Astrocyte of the spinal cord (primary cell): ENCODE measurements around the gene MAPK8IP1.
A peak's percentile ranks its signal among the peaks of the same experiment; 100 is the strongest.

ENCODE experiments used
- DNase-seq: peaks from one replicate; pipeline ENCODE4 v3.0.0; 2011; ENCODE audit warnings: low read depth, low spot score
- H3K4me3 ChIP-seq: 2 replicates; pipeline ENCODE4 v1.5.1; 2011; ENCODE audit warnings: low read depth, mild to moderate bottlenecking, low read length, moderate library complexity
- CTCF ChIP-seq: IDR thresholded peaks from 2 replicates; pipeline ENCODE4 v1.5.1; 2012; ENCODE audit warnings: low read depth, mild to moderate bottlenecking, low read length, inconsistent platforms
- in situ Hi-C: cut with HindIII; loops from 2 replicates; pipeline ENCODE4 v1.10.0; 2017; ENCODE audit warnings: low sequenced_read_pairs

The MAPK8IP1 gene

GRCh38 chr11:45929486-45930030 is 44.1 kb downstream of the MAPK8IP1 start:
- in situ Hi-C loops: no loop called here
- no peak for TF ChIP-seq CTCF
- H3K4me3 ChIP-seq: no peak overlapping the region
- no peak for DNase-seq

- in situ Hi-C loops: no loop called here
- no peak for TF ChIP-seq CTCF
- H3K4me3 ChIP-seq: no peak overlapping the region
- no peak for DNase-seq
Observed at GRCh38 chr11:45930031-45930794, 44.8 kb downstream of the MAPK8IP1 start.

GRCh38 chr11:45930951-45931570 is 45.6 kb downstream of the MAPK8IP1 start:
- no peak for TF ChIP-seq CTCF
- in situ Hi-C loops: no loop called here
- DNase-seq: no peak
- H3K4me3 ChIP-seq: no peak overlapping the region

GRCh38 chr11:45931739-45932138 is 46.3 kb downstream of the MAPK8IP1 start:
- H3K4me3 ChIP-seq: no peak overlapping the region
- TF ChIP-seq CTCF: no peak
- DNase-seq: no peak
- in situ Hi-C loops: no loop called here

- no peak for DNase-seq
- H3K4me3 ChIP-seq: no peak overlapping the region
- in situ Hi-C loops: no loop called here
- no peak for TF ChIP-seq CTCF
Observed at GRCh38 chr11:45932217-45932616, 46.8 kb downstream of the MAPK8IP1 start.

- peak; percentile 35 for DNase-seq
- H3K4me3 ChIP-seq: no peak overlapping the region
- in situ Hi-C loops: no loop called here
- no peak for TF ChIP-seq CTCF
Observed at GRCh38 chr11:45933131-45933831, 47.8 kb downstream of the MAPK8IP1 start.
